Measurements from ENCODE around the gene NAPA.
"Not testable (repeated sequence)": the region's sequence is repeated elsewhere in the genome, so short reads cannot be mapped to it uniquely, and the experiment has no call there.

DNA sequence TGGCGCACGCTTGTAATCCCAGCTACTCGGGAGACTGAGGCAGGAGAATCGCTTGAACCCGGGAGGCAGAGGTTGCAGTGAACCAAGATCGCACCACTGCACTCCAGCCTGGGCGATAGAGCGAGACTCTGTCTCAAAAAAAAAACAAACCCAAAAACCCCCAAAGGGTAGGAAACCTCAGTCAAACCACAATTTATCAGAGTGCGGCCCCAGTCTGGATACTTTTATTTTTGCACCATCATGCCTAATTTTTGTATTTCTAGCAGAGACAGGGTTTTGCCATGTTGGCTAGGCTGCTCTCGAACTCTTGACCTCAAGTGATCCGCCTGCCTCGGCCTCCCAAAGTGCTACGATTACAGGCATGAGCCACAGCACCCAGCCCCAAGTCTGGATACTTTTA lies 28.6 kb downstream of the NAPA start:
- TF ChIP-seq POLR2AphosphoS5, POLR2A, SPI1, TAF1 (IDR thresholded peaks at IDR 0.05; ENCODE audit: low read depth, low read length): not testable (repeated sequence)
